Measurements from ENCODE around the gene TMEM38B. TPM values are rescaled to one million over a fixed set of nuclear protein-coding genes. Genes with fewer than 3 reads are reported as not detected.
"Not testable (repeated sequence)": the region's sequence is repeated elsewhere in the genome, so short reads cannot be mapped to it uniquely, and the experiment has no call there.

TMEM38B gene
- total RNA-seq, 2 experiments from 2014 or later: 16.7 to 18.3 TPM

DNA sequence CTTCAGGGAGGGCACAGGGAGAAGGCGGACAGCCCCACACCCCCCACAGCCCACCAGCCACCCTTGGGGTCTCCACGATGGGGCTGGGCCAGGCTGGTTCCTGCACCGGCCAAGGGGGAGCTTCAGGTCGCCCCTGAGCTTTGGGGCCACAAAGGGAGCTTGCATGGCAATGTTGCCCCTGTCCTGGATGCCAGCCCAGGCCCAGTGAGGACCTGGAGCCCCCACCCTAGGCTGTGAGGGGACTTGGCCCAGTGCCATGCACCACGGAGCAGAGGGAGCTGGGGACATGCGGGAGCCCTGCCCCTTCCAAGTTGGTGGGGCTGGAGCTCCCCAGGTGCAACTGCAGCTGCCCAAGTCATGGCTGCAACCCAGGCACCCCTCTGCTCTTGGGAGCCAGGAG, 18.4 kb downstream of the TMEM38B start:
- CTCF ChIA-PET: no interaction called here
- POLR2A ChIA-PET: no interaction called here

DNA sequence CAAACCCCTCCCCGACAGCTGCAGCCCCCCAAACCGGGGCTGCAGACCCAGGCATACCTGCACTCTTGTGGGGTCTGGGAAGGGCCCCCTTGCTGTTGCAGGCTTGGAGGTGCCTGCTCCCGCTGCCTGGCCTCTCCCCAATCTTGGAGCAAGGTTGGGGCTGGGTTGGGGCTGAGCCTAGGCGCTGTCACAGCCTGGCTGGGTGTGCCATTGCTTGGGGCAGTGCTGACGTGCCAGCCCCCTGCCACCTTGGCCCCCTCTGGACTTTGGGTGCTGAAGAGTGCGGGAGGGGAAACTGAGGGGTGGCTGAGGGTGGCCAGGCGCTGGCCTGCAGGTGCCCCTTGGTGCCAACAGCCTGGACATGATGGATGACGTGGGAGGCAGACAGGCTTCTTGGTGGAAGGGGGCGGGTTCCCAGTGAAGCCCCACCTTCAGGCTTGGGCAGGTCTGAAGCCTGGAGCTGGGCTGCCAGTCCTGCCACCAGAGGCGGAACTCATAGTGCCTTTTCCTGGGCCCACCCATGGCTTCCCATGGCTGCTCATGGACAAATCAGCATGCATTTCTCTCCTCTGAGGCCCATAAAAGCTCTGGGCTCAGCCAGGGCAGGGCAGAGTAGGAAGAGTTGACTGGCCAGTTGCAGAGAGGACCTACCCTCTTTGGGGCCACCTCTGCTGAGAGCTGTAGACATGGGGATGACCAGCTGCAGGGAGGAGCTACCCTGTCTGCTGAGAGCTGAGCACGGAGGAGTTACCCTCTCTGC, 19.1 kb downstream of the TMEM38B start:
- ChIA-PET POLR2A (no interaction called here), CTCF (no interaction called here)

DNA sequence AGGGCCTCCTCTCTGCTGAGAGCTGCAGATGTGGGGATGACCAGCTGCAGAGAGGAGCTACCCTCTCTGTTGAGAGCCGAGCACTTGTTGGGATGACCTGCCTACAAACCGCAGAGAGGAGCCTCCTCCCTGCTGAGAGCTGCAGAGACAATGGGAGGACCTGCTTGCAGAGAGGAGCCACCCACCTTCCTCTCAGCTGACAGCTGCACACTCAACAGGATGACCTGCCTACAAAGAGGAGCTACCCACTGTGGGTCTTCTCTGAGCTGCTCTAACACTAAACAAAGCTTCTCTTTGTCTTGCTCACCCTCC, 19.6 kb downstream of the TMEM38B start:
- CTCF ChIA-PET: no interaction called here
- POLR2A ChIA-PET: no interaction called here

DNA sequence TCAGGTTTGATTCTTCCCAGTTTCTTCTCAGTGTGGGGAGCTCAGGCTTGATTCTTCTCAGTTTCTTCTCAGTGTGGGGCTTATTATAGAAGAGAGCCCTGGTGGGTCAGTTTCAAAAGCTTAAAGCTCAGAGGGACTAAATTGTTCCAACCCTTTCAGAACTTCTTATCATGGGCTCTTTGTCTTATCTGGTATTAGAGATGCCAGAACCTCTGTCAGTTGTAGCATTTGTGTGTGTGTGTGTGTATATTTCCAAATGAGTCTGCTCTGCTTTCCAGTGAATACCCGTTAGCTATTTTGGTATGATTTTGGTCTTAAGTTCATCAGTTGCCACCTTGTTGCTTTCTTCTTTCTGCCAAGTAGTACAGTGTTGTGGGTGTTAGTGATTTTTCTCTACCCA, 21.8 kb downstream of the TMEM38B start:
- ChIA-PET CTCF (interaction anchor here (1.2 kb wide), 1 partner anchor 78 kb away, joined by 3 read pairs; no protein-coding TSS in a partner anchor), POLR2A (no interaction called here)

DNA sequence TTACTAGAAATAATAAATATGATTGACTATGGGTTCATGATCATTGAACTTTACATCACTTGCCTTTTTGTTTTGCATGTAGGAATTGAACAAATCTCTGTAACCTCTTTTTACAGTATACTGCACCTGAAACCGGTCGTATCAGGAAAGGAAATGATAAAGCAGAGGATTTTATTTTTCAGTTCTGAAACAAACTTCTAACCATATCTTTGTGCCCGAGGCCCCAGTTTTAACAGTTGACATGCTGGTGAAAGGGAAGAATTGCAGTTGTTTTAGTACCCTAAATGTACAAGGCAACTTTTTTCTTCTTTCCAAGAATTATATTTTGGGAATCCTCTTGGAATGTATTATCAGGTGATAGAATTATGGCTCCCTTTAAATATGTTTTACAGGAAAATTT, 27.8 kb downstream of the TMEM38B start:
- ChIA-PET CTCF (no interaction called here), POLR2A (no interaction called here)

DNA sequence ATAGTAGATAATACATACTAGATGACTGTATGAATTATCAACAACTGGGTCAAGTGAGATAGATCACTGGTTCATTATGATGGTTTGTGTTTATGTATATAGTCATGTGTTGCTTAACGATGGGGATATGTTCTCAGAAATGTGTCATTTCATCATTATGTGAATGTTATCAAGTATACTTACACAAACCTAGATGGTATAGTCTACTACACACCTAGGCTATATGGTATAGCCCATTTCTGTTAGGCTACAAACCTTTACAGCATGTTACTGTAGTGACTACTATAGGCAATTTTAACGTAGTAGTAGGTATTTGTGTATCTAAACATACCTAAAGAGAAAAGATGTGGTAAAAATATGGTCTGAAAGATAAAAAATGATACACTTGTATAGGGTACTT, 31.0 kb downstream of the TMEM38B start:
- POLR2A ChIA-PET: no interaction called here
- CTCF ChIA-PET: no interaction called here

DNA sequence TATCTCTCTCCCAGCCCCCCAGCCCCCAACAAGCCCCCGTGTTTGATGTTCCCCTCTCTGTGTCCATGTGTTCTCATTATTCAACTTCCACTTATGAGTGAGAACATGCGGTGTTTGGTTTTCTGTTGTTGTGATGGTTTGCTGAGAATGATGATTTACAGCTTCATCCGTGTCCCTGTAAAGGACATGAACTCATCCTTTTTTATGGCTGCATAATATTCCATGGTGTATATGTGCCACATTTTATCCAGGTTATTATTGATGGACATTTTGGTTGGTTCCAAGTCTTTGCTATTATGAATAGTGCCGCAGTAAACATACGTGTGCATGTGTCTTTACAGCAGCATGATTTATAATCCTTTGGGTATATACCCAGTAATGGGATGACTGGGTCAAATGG, 33.9 kb downstream of the TMEM38B start:
- POLR2A ChIA-PET, CTCF ChIA-PET: not testable (repeated sequence)

DNA sequence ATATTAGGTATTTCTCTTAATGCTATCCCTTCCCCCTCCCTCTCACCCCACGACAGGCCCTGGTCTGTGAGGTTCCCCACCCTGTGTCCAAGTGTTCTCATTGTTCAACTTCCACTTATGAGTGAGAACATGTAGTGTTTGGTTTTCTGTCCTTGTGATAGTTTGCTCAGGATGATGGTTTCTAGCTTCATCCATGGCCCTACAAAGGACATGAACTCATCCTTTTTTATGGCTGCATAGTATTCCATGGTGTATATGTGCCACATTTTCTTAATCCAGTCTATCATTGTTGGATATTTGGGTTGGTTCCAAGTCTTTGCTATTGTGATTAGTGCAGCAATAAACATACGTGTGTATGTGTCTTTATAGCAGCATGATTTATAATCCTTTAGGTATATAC, 37.1 kb downstream of the TMEM38B start:
- CTCF ChIA-PET, POLR2A ChIA-PET: not testable (repeated sequence)

DNA sequence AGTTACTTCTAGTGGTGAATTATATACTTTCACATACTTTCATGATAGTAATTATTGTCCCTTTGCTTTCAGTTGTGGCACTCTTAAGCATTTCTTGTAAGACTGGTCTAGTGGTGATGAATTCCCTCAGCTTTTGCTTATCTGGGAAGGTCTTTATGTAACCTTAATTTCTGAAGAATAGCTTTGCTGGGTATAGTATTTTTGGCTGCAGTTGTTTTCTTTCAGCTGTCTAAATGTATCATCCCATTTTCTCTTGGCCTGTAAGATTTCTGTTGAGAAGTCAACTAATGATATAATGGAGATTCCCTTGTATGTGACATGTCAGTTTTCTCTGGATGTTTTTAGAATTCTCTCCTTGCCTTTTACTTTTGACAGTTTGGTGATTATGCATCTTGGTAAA, 41.0 kb downstream of the TMEM38B start:
- CTCF ChIA-PET: interaction anchor here (1.0 kb wide), 1 partner anchor 17 kb away, joined by 3 read pairs; no protein-coding TSS in a partner anchor
- POLR2A ChIA-PET: interaction anchor here (0.7 kb wide), 1 partner anchor 460 kb away, joined by 3 read pairs; no protein-coding TSS in a partner anchor

DNA sequence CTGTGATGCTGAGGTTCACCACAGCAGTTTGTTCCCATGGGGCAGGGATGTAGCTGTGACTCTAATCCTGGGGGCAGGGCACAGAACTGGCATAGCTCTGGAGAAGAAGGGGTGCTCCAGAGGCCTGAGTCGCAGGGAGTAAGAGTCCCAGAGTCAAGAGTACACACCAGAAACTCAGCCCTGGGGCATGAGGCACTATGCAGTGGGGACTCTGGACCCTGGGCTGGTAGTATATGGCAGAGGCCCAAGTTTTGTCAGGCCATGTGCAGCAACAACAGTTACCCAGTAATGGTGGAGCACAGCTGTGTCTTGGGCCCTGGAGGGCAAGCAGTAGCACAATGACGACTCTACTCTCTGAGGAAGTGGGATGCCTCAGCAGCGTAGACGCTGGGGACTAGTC, 42.9 kb downstream of the TMEM38B start:
- ChIA-PET CTCF (no interaction called here), POLR2A (no interaction called here)

DNA sequence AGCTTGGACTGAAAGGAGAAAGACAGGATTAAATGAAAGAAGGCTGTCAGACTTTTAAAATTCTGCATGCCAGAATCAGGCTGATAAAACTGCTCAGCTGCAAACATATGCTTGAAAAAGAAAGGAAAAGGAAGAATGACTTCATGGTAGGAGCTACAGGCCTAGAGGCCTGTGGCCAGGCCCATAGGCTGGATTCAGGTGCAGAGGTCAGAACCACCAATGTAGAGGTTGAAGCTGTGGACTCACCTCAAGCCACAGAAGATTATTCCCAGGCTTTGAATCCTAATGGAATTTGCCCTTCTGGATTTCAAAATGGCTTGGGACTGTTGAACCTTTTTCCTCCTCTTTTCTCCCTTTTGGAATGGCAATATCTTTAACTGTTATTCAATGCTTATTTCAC, 47.7 kb downstream of the TMEM38B start:
- POLR2A ChIA-PET: no interaction called here

DNA sequence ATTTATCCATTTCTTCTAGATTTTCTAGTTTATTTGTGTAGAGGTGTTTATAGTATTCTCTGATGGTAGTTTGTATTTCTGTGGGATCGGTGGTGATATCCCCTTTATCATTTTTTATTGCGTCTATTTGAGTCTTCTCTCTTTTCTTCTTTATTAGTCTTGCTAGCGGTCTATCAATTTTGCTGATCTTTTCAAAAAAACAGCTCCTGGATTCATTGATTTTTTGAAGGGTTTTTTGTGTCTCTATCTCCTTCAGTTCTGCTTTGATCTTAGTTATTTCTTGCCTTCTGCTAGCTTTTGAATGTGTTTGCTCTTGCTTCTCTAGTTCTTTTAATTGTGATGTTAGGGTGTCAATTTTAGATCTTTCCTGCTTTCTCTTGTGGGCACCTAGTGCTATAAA, 53.0 kb downstream of the TMEM38B start:
- POLR2A ChIA-PET, CTCF ChIA-PET: not testable (repeated sequence)

More for the DNA sequence above, 47.7 kb downstream of the TMEM38B start:
- CTCF ChIA-PET: no interaction called here

DNA sequence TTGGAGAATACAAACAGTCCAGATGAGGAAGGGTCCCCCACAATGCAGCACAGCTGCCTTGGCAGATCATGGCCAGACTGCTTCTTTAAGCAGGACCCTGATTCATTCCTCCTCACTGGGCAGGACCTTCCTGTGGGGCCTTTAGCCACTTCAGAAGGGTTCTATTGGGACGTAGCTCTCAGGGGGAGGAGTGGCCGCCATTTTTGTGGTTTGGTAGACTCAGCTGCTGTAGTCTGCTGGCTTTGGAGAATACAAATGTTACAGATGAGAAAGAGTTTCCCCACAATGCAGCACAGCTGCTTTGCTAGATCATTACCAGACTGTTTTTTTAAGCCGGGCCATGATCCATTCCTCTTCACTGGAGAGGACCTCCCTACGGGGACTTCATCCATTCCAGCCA, 57.4 kb downstream of the TMEM38B start:
- POLR2A ChIA-PET: no interaction called here
- CTCF ChIA-PET: no interaction called here

DNA sequence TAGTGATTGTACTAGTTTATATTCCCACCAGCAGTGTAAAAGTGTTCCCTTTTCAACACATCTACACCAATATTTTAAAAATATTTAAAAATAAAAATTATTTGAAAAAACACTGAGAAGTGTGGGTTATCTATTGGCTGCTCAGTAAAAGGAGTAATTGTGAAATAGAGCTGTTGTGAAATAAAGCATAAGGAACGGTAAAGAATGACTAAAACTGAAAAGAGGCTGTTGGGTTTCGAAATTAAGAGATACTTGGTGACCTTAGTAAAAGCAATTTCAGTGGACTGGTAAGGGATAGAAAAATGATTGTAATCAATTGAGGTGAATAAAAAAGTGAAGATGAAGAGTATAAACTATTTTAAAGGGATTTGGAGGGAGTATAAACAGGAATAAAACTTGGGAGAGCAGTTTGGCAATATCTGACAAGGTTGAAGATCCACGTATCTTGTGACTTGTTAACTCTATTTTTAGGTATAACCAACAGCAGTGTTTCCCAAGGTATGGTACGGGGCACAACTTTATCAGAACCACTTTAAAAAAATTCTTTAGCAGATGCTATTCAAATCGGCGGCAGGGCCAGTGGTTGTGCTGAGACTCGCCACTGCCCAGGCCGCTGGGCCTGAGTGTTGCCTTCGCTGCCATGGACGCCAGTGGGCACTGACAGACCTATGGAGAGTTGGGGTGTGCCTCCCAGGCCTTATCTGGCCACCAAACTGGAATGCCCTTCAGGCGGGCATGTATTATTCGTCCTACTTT, 63.3 kb downstream of the TMEM38B start:
- POLR2A ChIA-PET: no interaction called here
- CTCF ChIA-PET: no interaction called here

DNA sequence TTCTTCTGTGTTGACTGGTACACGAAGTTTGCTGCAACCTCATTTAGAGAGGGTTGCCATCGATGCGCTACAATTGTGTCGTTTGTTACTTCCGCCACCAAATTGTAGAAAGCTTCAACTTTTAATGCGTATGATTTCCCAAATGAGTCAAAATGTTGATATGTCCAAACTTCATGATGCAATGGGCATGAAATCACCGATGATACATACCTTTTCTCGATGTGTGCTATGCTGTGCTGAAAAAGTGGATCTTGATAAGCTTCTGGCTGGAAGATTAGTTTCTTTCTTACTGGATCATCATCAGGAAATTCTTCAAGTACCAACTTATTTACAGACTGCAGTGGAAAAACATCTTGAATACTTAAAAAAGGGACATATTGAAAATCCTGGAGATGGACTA, 65.7 kb downstream of the TMEM38B start:
- CTCF ChIA-PET: no interaction called here
- POLR2A ChIA-PET: no interaction called here

DNA sequence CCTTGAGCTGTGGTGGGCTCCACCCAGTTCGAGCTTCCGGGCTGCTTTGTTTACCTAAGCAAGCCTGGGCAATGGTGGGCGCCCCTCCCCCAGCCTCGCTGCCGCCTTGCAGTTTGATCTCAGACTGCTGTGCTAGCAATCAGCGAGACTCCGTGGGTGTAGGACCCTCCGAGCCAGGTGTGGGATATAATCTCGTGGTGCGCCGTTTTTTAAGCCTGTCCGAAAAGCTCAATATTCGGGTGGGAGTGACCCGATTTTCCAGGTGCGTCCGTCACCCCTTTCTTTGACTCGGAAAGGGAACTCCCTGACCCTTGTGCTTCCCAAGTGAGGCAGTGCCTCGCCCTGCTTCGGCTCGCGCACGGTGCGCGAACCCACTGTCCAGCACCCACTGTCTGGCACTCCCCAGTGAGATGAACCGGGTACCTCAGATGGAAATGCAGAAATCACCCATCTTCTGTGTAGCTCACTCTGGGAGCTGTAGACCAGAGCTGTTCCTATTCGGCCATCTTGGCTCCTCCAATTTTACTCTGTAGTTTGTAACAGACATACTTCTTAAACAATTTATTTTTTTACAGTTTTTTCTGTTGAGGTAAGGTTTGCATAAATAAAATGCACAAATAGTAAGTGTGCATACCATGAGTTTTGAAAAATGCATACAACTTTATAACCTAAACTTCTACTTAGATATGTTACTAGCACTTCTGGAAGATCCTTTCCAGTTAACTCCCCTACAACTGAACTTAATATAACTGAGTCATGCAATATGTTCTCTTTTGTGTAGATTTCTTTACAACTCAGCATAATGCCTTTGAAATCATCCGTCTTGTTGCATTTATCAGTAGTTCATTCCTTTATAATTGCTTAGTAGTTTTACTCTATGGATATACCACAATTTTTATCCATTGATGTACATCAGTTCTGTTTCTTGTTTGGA, 88.5 kb downstream of the TMEM38B start:
- POLR2A ChIA-PET, CTCF ChIA-PET: not testable (repeated sequence)

DNA sequence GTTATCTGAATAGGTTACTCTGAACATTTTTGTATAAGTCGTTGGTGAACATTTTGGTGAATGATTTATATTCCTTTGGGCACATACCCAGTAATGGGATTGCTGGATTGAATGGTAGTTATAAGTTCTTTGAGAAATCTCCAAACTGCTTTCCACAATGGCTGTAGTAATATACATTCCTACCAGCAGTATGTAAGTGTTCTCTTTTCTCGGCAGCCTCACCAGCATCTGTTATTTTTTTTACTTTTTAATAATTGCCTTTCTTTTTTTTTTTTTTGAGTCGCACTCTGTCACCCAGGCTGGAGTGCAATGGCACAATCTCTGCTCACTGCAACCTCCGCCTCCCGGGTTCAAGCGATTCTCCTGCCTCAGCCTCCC, 89.1 kb downstream of the TMEM38B start:
- CTCF ChIA-PET, POLR2A ChIA-PET: not testable (repeated sequence)

DNA sequence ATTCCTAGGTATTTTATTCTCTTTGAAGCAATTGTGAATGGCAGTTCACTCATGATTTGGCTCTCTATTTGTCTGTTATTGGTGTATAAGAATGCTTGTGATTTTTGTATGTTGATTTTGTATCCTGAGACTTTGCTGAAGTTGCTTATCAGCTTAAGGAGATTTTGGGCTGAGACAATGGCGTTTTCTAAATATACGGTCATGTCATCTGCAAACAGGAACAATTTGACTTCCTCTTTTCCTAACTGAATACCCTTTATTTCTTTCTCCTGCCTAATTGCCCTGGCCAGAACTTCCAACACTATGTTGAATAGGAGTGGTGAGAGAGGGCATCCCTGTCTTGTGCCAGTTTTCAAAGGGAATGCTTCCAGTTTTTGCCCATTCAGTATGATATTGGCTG, 92.5 kb downstream of the TMEM38B start:
- POLR2A ChIA-PET, CTCF ChIA-PET: not testable (repeated sequence)

DNA sequence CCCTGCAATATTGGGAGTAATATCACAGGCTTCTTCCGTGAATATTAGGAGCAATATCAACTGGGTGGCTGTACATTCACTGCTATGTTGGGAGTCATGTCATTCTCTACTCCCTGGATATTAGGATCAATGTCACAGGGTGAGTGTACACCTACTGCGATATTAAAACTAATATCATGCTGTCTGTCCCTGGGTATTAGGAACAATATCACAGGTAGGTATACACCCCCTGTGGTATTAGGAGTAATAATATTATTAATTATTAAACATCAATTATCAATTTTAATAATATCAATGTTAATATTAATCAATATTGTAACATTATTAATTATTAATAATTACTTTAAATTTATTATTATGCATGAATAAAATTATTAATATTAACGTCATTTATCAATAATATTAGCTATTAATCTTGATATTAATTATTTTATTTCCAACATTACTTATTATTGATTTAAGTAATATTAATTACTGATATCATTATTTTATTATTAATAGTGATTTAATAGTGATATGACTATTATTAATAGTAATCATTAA, 121.9 kb downstream of the TMEM38B start:
- POLR2A ChIA-PET: no interaction called here
- CTCF ChIA-PET: no interaction called here

DNA sequence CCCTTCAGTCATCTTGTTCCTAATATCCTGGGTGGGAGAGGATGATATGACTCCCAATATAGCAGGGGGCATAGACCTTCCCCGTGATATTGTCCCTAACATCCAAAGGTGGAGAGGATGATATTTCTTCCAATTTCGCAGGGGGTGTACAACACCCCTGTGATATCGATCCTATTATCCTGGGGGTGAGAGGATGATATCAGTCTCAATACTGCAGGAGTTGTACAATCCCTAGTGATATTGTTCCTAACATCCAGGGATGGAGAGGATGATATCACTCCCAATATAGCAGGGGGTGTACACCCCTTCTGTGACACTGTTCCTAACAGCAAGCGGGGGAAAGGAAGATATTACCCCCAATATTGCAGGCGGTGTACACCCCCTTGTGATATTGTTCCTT, 122.6 kb downstream of the TMEM38B start:
- POLR2A ChIA-PET: no interaction called here

DNA sequence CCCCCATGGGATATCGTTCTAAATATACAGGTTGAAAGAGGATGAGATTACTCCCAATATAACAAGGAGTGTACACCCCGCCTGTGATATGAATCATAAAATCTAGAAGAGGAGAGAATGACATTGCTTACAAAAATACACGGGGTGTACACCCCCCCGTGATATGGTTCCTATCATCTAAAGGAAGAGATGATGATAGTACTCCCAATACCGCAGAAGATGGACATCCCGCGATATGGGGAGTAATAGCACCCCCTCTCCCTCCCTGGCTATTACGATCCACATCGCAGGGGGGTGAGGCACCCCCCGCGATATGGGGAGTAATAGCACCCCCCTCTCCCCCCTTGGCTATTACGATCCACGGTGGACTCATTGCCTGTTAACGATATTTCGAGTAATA, 124.6 kb downstream of the TMEM38B start:
- CTCF ChIA-PET: no interaction called here

More for the DNA sequence above, 122.6 kb downstream of the TMEM38B start:
- CTCF ChIA-PET: no interaction called here

More for the DNA sequence above, 124.6 kb downstream of the TMEM38B start:
- POLR2A ChIA-PET: no interaction called here

Data from activated CD8-positive, alpha-beta memory T cell treated with anti-CD3 and anti-CD28 coated beads for 36 hours (primary cell).